HG03196 (cell line): ENCODE measurements around the gene SAMM50.

Experiments
- ATAC-seq: cut with Tn5 transposase; IDR thresholded peaks from one replicate; pipeline ENCODE4 v1.9.1; 2021; ENCODE audit not compliant: unreplicated experiment

Gene SAMM50

GRCh38 chr22:43955040-43955882 lies at the start of gene SAMM50:
SAMM50 (plus strand) TSS chr22:43955442; CDS start chr22:43955578, 136 bp downstream.
- peak; percentile 82 for ATAC-seq

DNA sequence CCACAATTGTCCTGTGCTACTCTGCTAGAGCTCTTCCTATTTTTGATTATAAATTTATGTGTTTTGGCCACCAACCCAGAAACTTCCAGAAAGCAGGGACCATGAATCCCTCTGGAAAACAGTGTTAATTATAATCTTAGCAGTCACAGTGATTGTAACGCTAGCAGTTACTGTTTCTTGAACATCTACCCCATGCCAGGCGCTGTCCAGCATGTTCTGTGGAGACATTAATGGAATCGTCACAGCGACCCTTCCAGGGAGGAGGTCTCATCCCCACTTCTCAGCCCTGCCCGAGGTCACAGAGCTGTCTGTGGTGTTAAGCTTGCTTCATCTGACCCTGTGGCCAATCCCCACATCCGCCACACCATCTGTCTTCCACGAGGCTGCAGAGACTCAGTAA lies 49.6 kb upstream of the SAMM50 start:
- no peak for ATAC-seq

DNA sequence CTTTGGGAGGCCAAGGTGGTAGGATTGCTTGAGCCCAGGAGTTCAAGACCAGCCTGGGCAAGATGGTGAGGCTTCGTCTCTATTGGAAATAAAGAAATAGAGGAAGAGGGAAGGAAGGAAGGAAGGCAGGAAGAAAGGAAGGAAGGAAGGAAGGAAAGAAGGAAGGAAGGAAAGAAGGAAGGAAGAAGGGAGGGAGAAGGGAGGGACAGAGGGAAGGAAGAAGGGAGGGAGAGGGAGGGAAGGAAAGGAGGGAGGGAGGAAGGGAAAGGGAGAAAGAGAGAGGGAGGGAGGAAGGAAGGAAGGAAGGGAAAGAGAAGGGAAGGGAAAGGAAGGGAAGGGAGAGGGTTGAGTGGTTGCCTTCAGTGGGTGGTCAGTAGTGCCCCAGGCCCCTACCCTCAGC lies 45.5 kb upstream of the SAMM50 start:
- ATAC-seq, result no peak

- no peak for ATAC-seq
These were observed 45.0 kb upstream of the SAMM50 start for GRCh38 chr22:43910178-43910695.

DNA sequence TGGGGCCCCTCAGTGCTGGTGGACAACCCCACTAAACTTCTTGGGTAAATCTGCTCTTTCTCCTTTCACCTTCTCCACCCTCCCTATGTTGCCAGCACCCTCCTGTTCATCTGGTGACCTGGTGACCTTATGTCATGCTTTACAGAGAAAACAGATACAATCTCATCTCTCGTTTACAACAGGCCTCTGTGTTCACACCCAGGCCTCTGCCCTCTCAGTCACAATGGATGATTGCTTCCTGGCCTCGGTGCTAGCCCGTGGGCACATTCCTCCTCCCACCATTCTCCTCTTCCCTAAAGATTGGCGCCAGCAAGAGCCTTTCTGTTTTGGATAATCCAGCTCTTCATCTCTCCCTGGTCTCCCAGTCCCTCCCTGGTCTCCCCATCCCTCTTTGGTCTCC lies 43.9 kb upstream of the SAMM50 start:
- no peak for ATAC-seq

GRCh38 chr22:43917521-43917920 lies 37.7 kb upstream of the SAMM50 start:
- ATAC-seq, result no peak

GRCh38 chr22:43919106-43919973 lies 35.9 kb upstream of the SAMM50 start:
- no peak for ATAC-seq

DNA sequence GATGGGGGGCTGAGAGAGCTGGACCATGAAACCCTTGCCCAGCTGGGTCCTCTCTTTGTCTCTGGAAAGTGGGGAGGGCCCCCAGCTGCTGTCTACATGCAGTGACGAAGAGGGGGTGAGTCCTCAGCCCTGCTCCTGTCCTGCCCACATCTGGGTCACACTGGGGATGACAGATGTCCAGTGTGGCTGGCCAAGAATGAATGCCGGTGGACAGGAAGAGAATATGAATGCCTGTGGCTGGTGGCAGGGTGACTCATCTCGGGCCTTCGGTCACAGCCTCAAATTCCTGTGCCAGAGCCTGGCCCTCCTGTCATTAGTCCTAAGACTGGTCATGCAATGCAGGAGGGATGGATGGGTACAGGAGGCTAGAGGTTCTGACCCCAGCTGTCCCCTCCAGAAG lies 33.9 kb upstream of the SAMM50 start:
- ATAC-seq, result no peak

DNA sequence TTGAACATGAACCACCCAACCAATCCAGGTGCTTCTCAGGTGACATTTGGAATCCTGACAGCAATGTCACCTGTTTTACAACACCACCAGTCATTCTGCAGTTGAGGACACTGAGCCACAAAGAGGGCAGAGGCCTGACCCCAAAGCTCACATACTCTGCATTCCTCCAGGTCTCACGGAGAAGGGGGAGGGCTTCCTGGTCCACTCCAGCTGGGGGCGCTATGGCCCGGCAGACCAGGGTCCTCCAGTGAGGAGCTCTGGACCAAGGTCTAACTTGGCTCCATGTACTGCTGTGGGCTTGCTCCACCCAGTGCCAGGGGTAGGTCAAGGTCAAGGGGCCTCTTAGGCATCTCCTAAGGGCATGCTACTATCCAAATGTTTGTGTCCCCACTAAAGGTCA lies 33.1 kb upstream of the SAMM50 start:
- no peak for ATAC-seq

DNA sequence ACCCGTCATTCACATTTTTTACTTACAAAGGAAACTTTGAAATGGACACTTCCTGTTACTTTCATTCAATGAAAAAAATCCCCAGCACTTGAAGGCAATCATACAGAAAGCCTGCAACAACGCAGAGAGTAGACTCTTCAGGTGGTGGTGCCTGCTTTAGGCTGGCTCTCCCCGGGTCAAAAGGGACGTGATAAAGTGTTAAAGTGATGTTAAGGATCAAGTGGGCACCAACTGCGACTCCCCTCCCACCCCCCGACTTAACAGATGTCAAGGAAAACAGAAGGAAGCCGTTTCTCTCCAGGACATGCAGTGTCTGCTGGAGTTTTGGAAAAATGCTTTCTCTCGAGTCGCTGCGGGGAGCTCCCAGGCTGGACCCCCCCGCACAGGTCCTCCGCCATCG lies 32.1 kb upstream of the SAMM50 start:
- no peak for ATAC-seq

- no peak for ATAC-seq
These were observed 31.4 kb upstream of the SAMM50 start, which contains the start of gene PNPLA3 for GRCh38 chr22:43923631-43924464. PNPLA3 (plus strand) TSS chr22:43923805; CDS start chr22:43923912, 107 bp downstream.

DNA sequence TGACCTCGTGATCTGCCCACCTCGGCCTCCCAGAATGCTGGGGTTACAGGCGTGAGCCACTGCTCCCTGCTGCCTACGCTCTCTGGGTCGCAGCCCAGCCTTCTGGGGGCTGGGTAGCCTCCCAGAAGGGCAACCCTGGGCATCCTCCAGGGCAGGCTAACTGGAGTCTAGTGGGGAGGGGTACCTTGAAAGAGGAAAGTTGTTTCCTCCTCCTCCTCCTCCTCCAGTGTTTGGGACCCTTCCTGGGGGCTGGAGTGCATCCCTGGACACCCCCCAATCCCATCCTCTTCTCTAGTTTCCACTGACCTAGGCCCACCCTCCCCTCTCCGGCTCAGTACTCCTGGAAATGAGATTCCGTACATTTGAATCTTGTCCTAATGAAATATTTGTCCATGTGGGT lies 30.4 kb upstream of the SAMM50 start:
- no peak for ATAC-seq

GRCh38 chr22:43925433-43926348 lies 29.6 kb upstream of the SAMM50 start:
- no peak for ATAC-seq

- ATAC-seq, result no peak
These were observed 28.9 kb upstream of the SAMM50 start for GRCh38 chr22:43926349-43926710.

GRCh38 chr22:43928468-43928867 lies 26.8 kb upstream of the SAMM50 start:
- no peak for ATAC-seq

DNA sequence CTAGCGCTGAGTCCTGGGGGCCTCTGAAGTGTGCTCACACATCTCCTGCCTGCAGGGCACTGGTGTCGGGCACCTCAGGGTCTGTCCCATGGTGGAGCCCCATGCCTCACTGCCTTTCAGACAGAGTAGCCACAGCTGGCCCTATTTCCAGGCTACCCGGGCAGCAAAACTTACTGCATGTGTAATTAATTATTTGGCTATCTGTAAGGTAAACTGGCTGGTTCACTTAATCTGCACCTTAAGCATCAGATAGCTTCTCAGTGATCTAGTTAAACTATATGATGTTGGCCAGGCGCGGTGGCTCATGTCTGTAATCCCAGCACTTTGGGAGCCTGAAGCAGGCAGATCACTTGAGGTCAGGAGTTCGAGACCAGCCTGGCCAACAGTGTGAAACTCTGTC lies 26.3 kb upstream of the SAMM50 start:
- no peak for ATAC-seq

- no peak for ATAC-seq
These were observed 23.5 kb upstream of the SAMM50 start for GRCh38 chr22:43931771-43932170.

- ATAC-seq, result no peak
These were observed 13.8 kb upstream of the SAMM50 start for GRCh38 chr22:43941449-43941848.

DNA sequence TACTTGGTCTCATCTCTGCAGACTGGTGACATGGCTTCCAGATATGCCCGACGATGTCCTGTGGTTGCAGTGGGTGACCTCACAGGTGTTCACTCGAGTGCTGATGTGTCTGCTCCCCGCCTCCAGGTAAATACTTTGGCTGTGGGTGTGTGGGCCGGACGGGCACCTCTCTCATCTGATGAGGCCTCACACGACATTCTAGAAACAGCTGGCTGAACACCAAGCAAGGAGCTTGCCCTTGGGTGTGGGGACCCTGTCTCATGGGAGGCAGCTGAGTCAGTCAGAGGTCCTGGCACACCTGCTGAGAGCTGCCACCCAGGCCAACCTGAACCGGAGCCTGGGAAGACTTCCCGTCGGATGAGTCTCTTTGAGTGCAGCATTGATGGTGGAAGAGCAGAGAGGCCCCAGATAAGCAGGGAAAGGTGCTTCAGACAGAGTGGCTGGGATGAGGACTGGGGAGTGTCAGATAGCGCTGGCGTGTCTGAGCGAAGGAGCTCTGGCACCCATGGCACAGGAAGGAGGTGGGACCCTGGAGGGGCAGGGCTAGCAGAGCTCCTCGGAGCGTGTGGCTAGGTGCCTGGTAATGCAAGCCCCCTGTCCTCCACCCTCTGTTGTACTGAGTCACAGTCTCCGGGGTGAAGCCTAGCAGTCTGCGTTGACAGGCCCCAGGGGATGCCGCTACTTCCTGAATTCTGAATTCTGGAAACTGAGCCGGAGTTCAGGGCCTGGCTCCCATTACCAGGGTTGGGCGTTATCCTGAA lies 10.4 kb upstream of the SAMM50 start:
- no peak for ATAC-seq
